ENCODE measurements around the gene SLC17A7. TPM values are rescaled to one million over a fixed set of nuclear protein-coding genes. Genes with fewer than 3 reads are reported as not detected.

The SLC17A7 gene
- total and polyA plus RNA-seq, 9 of the 15 experiments (the other 6 are each of a cell fraction or from before 2014, with no cell fraction given) = 1.1 to 15.7 (median 2.4) TPM

DNA sequence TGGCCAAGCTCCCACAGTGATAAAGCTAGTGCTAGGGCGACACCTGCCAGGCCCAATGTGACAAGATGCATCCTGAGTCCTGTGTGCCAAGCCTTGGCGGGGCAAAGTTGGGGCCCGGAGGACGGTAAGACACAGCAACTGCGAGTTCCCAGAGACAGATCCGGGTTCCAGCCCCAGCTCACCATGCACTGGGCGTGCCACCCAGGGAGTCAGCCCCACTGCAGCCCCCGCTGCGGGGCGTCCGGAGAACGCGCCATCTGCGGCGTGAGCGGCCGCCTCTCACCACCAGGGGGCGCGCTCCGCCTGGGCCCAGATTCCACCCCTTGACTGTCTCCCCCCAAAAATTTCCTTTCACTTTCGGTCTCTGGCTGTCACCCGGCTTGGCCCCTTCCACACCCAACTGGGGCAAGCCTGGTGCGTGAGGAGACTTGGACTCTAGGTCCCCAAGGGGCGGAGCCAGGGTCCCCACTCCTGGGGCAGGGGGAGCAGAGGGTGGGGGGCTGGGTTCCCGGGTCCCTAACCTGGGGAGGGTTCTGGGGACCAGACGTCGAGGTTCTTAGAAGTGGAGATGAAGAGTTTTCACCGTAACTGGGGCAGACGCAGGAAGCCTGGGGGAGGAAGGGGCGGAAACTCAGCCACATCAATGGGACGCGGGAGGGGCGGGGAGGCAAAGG lies 32.7 kb upstream of the SLC17A7 start, which contains the start of gene FLT3LG (continued):
- TF ChIP-seq MAFK (IDR thresholded peaks at IDR 0.05; ENCODE audit: low read length) (no peak), NR2F6 (CRISPR knock-in tag; IDR thresholded peaks at IDR 0.05) (no peak), HNRNPK (IDR thresholded peaks at IDR 0.05; ENCODE audit: low read depth, low read length, poor library complexity, severe bottlenecking) (no peak), BACH1 (tag; IDR thresholded peaks at IDR 0.05) (no peak), EP400 (IDR thresholded peaks at IDR 0.05) (peak; percentile 65; the same call in 1 of the 2 replicates), SRF (CRISPR knock-in tag; IDR thresholded peaks at IDR 0.05) (peak in 1 of 2 experiments; percentile 41; a peak in 1 of 4 replicates), SREBF2 (CRISPR knock-in tag; IDR thresholded peaks at IDR 0.05) (no peak), NRF1 (conservative IDR thresholded peaks at IDR 0.05 in 1 of 2, IDR thresholded peaks at IDR 0.05 in 1 of 2) (0 out of 4 replicates have a peak, but pooled peaks of 1 of the 2 experiments have one; percentile 11), PTBP1 (IDR thresholded peaks at IDR 0.05; ENCODE audit: low read depth, low read length) (no peak), MCM7 (IDR thresholded peaks at IDR 0.05) (no peak), NONO (IDR thresholded peaks at IDR 0.05; ENCODE audit: low read depth in 2 of 2, low read length in 1 of 2) (no peak), GATAD2B (IDR thresholded peaks at IDR 0.05; ENCODE audit: borderline replicate concordance) (no peak), FIP1L1 (IDR thresholded peaks at IDR 0.05; ENCODE audit: low read depth, low read length, poor library complexity, severe bottlenecking) (peak; percentile 75), ZNF717 (CRISPR knock-in tag; IDR thresholded peaks at IDR 0.05) (no peak), ESRRA (IDR thresholded peaks at IDR 0.05; ENCODE audit: borderline replicate concordance, low read depth) (peak; percentile 67)
- TF ChIP-seq, protein P1, sequence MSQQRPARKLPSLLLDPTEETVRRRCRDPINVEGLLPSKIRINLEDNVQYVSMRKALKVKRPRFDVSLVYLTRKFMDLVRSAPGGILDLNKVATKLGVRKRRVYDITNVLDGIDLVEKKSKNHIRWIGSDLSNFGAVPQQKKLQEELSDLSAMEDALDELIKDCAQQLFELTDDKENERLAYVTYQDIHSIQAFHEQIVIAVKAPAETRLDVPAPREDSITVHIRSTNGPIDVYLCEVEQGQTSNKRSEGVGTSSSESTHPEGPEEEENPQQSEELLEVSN (IDR thresholded peaks at IDR 0.05; ENCODE audit: borderline replicate concordance in 1 of 2, extremely low read depth in 1 of 2, insufficient read depth in 1 of 2, insufficient read length in 1 of 2, low read depth in 1 of 2, low read length in 1 of 2, poor library complexity in 1 of 2, severe bottlenecking in 1 of 2) = peak; percentile 54 to 63
- TF ChIP-seq, protein P2, sequence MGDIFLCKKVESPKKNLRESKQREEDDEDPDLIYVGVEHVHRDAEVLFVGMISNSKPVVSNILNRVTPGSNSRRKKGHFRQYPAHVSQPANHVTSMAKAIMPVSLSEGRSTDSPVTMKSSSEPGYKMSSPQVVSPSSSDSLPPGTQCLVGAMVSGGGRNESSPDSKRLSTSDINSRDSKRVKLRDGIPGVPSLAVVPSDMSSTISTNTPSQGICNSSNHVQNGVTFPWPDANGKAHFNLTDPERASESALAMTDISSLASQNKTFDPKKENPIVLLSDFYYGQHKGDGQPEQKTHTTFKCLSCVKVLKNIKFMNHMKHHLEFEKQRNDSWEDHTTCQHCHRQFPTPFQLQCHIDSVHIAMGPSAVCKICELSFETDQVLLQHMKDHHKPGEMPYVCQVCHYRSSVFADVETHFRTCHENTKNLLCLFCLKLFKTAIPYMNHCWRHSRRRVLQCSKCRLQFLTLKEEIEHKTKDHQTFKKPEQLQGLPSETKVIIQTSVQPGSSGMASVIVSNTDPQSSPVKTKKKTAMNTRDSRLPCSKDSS (IDR thresholded peaks at IDR 0.05; ENCODE audit: low read depth, partially characterized antibody) = no peak
- TF ChIP-seq, protein P3, sequence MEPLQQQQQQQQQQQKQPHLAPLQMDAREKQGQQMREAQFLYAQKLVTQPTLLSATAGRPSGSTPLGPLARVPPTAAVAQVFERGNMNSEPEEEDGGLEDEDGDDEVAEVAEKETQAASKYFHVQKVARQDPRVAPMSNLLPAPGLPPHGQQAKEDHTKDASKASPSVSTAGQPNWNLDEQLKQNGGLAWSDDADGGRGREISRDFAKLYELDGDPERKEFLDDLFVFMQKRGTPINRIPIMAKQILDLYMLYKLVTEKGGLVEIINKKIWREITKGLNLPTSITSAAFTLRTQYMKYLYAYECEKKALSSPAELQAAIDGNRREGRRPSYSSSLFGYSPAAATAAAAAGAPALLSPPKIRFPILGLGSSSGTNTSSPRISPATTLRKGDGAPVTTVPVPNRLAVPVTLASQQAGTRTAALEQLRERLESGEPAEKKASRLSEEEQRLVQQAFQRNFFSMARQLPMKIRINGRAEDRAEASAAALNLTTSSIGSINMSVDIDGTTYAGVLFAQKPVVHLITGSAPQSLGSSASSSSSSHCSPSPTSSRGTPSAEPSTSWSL (CRISPR knock-in tag; IDR thresholded peaks at IDR 0.05; ENCODE audit: borderline replicate concordance) = no peak
